ENCODE measurements around the gene SINHCAF.
"Not testable (repeated sequence)": the region's sequence is repeated elsewhere in the genome, so short reads cannot be mapped to it uniquely, and the experiment has no call there.

The SINHCAF gene

GRCh38 chr12:31260840-31261239 is 65.1 kb downstream of the SINHCAF start:
- DNase-seq = no peak

- DNase-seq = no peak
Observed at GRCh38 chr12:31259136-31259886, 66.6 kb downstream of the SINHCAF start.

GRCh38 chr12:31257784-31258183 is 68.2 kb downstream of the SINHCAF start:
- no peak for DNase-seq

GRCh38 chr12:31251707-31252611 is 74.0 kb downstream of the SINHCAF start:
- DNase-seq = not testable (repeated sequence)

GRCh38 chr12:31250179-31250578 is 75.8 kb downstream of the SINHCAF start:
- DNase-seq = no peak

GRCh38 chr12:31249356-31249755 is 76.6 kb downstream of the SINHCAF start:
- no peak for DNase-seq

GRCh38 chr12:31248815-31249214 is 77.1 kb downstream of the SINHCAF start:
- DNase-seq = no peak

- no peak for DNase-seq
Observed at GRCh38 chr12:31248337-31248736, 77.6 kb downstream of the SINHCAF start.

- no peak for DNase-seq
Observed at GRCh38 chr12:31246470-31246850, 79.5 kb downstream of the SINHCAF start.

GRCh38 chr12:31245822-31246469 is 80.0 kb downstream of the SINHCAF start:
- no peak for DNase-seq

- not testable (repeated sequence) for DNase-seq
Observed at GRCh38 chr12:31242418-31242817, 83.5 kb downstream of the SINHCAF start.

GRCh38 chr12:31238764-31239387 is 87.1 kb downstream of the SINHCAF start:
- peak; percentile 66 to 82 for DNase-seq

- not testable (repeated sequence) for DNase-seq
Observed at GRCh38 chr12:31238333-31238732, 87.6 kb downstream of the SINHCAF start.

GRCh38 chr12:31236998-31237637 is 88.8 kb downstream of the SINHCAF start:
- DNase-seq = peak in 1 of 2 experiments; percentile 24

GRCh38 chr12:31235868-31236395 is 90.0 kb downstream of the SINHCAF start:
- peak in 1 of 2 experiments; percentile 13 for DNase-seq

- DNase-seq = peak; percentile 93 to 98
Observed at GRCh38 chr12:31234955-31235867, 90.7 kb downstream of the SINHCAF start.

- DNase-seq = peak; percentile 67 to 85
Observed at GRCh38 chr12:31234053-31234840, 91.7 kb downstream of the SINHCAF start.

- no peak for DNase-seq
Observed at GRCh38 chr12:31233061-31233730, 92.8 kb downstream of the SINHCAF start.

GRCh38 chr12:31232361-31232965 is 93.5 kb downstream of the SINHCAF start:
- no peak for DNase-seq
